SW480 (cell line): ENCODE data around the gene CDH23.

Source experiments
- DNase-seq: peaks from one replicate; pipeline ENCODE4 v3.0.0-alpha.2; 2016; ENCODE audit warnings: low spot score

CDH23 gene

DNA sequence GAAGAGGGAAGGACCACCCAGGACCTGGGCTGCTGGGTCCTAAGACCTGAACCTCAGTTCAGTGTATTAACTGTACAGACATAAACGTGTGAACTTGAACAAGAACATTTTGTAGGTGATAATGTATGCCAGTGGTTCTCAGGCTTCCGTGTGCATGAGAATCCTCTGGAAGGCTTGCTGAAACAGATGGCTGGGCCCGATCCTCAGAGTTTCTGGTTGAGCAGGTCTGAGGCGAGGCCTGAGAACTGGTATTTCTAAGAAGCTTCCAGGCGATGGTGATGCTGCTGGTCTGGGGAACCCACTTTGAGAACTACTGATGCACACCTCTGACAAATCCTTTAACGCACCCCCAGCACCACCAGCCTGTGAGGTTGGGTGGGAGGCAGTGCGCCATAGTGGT, 70.4 kb downstream of the CDH23 start:
- no peak for DNase-seq

GRCh38 chr10:71467569-71468362, 71.0 kb downstream of the CDH23 start:
- no peak for DNase-seq

DNA sequence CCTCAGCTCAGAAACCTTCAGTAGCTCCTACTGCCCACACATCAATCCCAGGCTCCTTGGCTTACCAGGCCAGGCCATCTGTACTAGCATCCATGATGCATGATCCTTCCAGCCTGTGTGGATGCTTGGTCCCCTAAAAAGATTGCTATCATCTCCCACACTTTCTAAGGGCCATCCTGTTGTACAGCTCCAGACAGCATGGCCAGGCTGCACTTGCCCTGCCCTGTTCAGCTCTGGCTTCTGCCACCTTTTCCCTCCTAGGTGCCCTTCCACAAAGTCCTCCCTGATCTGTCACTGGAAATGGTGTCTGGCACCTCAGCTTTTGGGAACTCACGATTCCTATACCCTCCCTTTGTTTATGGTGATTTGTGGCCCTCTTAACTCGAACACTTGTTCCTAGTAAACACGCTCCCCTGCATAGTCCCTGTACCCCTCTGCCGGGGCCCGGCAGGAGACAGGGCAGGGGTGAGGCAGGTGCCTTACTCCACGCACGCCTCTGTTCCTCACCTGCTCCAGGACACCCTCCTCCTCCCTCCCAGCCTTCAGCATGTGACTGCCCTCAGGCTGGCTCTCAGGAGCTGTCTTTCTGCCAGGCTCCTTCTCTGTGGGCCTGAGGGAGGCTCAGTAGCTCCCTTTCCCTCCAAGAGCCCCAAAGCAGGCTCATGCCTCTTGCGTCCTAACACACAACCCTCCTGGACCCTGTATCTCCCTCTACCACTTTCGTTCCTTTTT, 71.8 kb downstream of the CDH23 start:
- DNase-seq = no peak

DNA sequence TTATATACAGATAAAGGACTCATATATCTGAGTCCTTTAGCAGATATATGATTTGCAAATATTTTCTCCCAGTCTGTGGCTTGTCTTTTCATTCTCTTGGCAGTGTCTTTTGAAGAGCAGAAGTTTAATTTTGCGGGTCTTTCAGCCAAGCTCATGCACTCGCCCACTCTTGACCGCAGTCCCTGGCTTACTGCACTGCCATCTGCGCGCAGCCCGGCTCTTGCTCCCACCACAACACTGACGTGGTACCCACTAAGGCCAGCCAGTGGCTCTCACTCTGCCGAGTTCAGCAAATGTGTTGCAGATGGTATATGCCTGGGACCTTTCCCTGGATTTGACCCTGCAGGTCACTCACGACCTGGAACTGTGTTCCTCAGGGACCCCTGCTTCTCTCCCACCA, 74.3 kb downstream of the CDH23 start:
- no peak for DNase-seq

DNA sequence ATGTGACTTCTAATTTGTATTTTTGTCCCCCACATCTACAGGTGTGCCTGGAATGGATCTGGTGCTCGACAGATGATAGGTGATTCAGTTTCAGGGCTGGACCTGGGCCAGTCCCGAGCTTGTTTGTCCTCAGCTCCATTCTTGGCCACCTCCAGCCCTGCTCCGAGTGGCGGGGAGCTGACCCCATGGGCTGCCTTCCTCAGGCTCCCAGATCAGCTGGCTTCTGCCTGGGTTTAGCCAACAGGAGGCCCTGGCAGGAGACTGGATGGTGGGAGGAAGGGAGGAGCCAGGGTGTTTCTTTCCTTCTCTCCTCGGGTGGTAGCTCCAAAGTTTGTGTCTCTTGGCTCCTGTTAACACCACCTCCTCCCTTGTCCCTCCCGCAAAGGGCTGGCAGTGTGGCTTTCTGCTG, 75.2 kb downstream of the CDH23 start:
- DNase-seq = no peak

DNA sequence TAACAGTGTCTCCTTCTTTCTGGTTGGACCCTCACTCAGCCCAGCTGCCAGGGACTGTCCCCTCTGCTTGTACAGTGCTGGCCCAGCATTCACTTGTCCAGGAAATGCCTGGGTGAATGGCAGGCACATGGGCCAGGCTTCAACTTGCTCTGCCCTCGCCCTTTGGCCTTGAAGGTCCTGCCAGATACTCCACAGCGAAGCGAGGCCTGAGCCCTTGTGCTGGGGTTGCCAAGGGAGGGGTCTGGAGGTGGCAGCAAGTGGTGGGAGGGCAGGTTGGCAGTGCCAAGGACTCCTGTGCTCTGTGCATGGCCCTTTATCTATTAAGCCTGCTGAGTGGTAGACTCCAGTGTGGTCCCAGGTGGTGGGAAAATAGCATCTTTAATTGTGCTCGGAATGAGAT, 75.7 kb downstream of the CDH23 start:
- no peak for DNase-seq

DNA sequence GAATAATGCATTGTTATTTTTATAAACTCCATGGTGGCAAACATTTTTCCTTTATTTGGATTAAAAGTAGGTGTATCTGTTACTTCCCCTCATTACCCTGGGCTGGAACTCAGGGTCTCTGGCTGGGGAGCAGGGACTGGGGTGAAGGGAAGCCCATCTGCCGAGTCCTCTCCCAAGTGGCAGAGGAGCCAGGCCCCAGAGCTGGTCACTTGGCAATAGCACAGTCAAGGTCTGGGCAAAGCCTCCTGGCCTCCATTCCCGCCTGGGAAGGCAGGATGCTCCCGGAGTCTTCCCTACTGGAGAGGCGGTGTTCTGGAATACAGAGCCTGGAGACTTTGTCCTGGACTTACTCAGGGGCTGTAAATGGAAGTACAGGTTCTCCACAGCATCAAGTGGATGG, 76.2 kb downstream of the CDH23 start:
- no peak for DNase-seq

DNA sequence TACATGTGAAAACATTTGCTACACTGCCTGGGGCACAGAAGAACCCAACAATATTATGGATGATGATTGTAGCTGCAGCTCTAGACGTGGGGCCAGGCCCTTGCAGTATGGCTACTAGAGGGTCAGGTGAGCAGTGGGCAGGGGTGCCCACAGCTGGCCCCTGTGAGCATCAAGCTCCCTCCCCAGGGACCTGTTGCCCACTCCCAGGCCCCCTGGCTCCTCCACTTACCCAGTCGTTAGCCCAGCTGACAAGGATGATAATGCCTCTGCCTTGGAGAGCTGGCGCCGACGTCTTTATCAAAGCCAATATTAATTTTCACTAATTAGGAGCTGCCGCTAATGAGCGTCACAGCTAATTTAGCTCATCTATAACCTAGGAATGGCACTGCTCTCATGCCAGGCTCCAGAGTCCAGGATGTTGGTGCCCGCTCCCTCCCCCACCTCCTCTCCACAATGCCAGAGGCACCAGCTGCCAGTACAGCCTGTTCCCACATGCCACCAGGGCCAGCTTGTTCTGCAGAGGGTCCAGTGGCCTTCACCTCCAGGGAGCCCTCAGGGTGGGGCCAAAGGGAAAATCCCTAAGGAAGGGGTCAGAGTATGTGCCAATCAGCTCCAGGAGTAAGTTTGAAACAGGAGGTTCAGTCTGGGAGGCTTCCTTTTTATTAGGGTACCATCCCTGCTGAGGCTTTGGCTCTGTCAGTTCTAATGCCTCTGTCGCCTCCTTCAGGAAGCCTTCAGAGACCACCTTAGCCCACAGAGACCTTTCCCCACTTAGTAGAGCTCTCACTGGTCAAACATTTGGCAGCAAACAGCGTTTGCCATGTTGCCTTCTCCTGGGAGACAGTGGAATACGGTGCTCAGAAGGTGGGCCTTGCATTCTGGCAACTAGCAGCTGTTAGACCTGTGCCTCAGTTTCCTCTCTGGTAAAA, 77.2 kb downstream of the CDH23 start:
- DNase-seq = no peak

DNA sequence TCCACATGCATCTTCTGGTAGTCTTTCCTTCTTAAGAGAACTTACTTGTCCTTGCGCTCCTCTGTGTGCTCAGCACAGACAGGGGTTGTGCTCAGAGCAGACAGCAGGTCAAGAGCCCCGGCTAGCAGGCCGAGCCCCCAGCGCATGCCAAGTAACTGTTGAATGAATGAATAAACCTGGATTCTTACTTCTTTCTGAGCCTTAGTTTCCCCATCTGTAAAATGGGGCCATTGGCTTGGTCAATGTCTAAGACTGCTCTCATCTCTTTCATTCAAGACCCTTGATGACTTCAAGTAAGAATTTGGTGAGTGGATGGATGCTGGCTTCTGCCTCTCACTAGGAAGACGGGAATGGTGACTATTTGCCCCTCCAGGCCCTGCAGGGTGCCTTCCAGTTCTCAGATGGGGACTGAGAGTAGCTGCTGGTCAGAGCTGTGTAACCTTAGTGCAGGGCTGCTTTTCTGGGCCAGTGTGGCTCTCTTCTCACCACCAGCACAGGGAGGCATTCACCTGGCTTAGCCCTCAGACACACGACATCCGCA, 78.1 kb downstream of the CDH23 start:
- no peak for DNase-seq

- DNase-seq = no peak
Observed at GRCh38 chr10:71475243-71475871, 78.6 kb downstream of the CDH23 start.

DNA sequence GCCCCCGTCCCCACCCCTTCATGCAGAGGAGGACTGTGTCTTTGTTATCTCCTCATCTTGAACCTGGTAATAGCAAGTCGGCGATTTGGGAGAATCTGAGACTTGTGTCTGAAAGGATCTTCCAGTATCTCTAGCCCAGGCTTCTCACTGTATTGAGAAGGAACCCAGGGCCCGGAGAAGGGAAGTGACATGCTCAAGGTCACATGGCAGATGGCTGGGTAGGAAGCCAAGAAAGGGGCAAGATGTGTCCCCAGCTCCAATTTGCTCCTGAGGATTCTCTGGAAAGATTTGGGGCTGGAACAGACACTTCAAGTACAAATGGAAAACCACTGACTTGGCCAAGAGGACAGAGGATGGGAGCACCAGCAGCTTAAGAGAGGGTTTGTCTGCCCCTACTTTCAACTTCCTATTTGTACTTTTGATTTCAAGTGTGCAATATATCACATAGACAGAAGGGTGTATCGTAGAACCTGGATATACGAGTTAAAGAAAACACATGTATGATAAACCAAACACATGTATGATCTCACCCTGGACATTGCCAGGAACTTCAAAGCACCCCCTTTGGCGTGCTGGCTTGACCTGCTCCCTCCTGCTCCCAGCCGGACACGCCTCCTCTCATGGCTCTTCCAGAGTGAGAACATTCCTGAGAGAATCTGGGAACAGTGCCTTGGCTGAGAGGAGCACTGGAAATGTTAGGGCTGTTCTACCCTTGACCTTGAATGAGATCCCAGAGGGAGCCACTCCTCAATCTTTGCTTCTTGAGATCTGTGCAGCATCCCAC, 79.7 kb downstream of the CDH23 start:
- DNase-seq = no peak

DNA sequence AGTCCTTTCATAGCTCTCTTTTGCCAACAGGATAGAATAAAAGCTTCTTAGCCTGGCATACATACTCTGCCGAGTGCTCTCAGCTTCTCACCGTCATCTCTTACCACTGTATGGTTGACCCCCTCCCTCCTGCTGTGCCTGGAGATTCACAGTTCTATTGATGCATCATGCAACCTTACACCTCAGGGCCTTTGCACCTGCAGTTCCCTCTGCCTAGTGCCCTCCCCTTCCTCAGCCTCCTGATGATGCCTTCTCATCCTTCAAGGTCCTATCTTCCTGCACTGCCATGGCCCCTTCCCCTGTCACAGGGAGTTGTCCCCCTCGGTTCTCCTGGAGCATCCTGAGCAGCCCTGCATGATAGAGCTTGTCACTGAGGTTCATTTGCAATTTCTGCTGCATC, 81.5 kb downstream of the CDH23 start:
- DNase-seq = no peak

GRCh38 chr10:71478813-71479365, 82.2 kb downstream of the CDH23 start:
- DNase-seq = no peak

- DNase-seq = no peak
Observed at GRCh38 chr10:71479831-71480230, 83.1 kb downstream of the CDH23 start.

DNA sequence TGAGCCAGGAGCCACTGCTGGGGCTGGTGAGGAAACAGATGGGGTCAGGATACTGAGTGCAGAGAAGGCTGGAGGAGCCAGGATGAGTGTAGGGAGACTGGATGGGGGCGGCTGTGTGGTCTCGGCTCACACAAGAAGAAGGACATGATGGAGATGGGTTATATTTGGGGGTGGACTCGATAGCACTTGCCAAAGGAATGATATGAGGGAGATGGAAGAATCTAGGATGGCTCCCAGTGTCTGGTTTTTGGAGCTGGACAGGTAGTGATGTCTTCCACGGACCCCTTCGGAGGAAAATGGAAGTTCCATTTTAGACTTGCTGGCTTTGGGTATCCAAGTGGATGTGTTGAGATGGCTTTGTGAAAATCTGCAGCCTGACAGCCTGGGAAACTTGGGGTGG, 83.9 kb downstream of the CDH23 start:
- DNase-seq = no peak

DNA sequence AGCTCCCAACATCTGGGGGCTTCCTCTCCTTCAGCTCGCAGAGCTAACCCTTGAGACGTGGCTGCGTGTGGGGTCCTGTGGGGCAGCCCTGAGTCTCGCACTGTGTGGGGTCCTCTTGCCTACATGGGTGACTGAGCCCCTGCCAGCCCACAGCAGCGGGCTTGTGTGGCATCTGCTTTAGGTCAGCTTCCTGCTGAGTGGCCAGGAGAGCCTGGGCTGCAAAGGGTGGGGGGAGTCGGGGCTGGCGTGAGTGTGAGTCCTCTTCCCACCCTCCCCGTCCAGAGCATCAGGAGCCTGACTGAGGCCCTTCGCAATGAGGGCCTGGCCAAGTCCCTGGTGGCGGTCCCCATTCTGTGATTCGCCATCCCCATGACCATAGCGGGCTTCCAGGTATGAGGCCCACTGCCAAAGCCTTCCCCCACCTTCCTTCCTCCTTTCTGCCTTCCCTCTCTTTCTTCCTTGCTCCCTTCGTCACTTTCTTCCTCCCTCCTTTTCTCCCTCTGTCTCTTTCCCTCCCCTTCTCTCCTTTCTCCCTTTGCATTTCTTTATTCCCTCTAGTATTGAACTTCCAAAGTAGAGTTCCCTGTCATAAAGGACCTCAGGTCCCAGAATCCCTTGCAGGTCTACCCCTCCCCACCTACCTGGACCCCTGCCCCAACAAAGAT, 85.2 kb downstream of the CDH23 start:
- DNase-seq = no peak

- DNase-seq = no peak
Observed at GRCh38 chr10:71482620-71483019, 85.9 kb downstream of the CDH23 start.

DNA sequence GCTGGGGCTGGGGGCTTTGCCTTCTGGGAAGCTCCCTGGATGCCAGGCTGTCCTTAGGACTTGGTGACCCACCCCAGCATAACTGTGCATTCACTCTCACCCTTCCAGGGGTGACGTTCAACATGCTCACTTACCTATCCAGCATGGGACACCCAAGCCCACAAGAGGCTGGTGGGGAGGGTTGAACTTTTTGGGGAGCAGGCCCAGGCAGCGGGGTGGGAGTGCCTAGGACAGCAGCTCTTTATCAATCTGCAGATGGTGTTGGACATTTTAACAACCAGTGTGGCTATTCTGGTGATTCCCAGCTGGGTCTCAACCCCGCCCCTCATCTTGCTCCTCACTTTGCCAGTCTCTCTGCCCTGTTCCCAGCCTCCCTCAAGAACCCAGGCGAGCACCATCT, 86.4 kb downstream of the CDH23 start:
- no peak for DNase-seq

DNA sequence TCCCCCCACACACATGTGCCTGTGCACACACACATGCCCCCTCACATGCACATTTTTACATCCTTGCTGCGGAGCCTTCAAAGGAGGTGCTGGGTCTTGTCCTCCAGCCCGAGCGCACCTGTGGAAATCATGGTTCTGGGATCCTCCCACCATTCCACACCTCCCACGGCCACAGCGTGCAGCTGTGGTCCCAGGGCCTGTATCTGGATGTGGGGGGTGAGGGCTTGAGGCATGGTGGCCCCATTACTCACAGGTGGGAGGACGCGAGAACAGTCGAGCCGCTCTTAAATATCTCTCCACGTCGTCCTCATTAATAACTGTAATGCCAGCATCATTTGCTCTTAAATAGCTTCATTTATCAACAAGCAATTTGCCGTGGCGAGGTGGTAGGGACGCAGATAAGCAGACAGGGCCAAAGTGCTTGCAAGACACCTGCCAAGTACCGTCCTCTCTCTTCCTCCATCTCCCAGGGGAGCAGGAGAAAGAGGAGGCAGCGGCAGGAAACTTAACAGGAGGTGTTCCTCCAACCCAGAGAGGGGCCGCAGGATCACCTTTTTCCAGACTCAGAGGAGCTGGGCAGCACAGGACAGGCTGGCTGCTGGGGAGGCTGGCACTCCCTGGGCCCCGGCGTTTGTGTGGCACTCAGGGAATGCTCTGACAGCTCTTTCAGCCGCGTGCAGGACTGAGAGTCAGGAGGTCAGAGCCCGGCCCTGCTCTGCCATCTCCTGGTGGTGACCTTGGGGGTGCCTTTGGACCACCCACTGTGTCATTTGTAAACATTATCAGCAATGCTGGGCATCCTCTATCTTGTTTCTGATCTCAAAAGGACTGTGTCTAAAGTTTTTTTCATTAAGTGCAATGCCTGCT, 87.4 kb downstream of the CDH23 start:
- no peak for DNase-seq
